Stimulated activated CD4-positive, alpha-beta T cell treated with anti-CD3 and anti-CD28 coated beads, Interleukin-1b, Interleukin-23, amount 100 ng/mL, for 4 hours (primary cell): ENCODE results near the gene LRRC10B.
"Not testable (repeated sequence)": the region's sequence is repeated elsewhere in the genome, so short reads cannot be mapped to it uniquely, and the experiment has no call there.

ENCODE experiments used
- DNase-seq, 2 donors: peaks; one replicate each; pipeline ENCODE4 v3.0.0-alpha.2; 2020; ENCODE audit warnings: low read depth in 2 of 2

Gene LRRC10B

DNA sequence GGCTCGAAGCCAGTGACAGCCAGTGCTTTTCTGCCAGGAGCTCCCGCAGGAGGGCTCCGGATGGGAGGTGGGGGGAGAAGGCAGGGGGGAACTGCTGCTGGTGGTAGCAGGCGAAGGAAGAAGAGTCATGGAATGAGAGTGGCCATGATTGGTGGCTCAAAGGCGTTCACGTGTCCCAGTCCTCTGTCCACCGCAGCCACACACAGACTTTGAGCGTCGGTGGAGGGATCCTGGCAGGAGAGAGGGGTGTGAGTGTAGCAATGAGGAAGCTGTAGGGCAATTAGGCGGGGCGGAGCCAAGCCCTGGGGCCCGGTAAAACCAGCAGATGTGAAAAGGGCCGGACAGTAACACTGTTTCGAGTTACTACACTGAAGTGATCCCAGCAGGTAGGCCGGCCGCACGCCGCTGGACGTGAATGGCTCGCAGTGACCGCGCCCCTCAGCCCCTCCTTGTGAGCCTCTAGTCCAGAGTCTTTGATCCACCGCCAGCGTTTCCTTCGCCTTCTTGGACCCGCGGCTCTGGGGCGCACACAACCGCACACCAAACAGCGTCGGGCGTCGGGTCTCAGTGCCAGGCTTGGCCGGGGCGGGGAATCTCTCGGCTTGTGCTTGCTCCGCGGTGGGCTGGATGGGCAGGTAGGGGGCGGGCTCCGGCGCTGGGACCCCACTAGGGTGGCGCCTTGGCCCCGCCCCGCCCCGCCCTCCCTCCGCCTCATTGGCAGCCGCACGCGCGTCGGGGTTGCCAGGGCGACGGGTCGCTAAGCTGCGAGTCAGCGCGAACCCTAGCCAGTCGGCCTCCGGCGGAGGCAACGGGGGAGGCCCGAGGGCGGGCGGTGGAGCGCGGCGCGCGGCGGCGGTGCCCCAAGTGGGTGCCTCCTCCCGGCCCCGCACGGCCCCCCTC is at the start of gene LRRC10B:
Gene LRRC10B (plus strand): TSS at position 788 of the 900 bp plus-strand sequence. CDS start 250 bp downstream, outside the sequence.
- DNase-seq: peak in 1 of 2 donors; percentile 38

DNA sequence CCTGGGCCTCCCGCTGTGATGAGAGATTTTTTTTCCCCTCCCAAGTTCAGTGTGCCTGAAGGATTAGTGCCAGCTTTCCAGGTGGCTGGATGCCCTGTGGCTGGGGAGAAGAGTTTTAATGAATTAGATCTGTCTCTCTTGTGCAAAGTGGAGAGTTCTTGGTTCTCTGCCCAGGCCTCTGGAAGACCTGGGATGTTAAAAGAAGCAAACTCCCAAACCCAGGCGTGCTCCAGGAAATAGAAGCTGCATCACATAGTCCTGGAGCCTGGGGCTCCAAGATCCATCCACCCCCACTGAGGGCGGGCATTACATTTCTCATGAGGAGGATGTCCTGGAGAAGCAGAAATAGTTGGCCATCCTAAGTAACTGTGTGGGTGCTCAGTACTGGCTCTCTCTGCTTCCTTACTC is 48.1 kb upstream of the LRRC10B start:
- no peak for DNase-seq

DNA sequence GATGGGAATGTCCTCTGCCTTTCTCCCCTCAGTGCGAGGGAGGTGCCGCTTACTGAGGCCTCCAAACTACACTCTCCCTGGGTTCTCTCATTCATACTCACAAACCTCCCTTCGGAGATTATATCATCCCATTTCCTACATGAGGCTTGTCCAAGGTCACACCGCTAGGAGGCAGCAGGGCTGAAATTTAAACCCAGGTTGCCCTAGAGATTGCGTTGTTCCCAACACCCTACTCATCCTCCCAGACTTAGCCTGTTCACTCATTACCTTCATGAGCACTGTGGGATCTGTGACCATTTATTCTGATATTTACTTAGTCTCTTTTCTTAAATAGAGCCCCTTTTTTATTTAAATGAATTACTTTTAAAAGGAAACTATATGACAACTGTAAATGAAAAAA is 47.6 kb upstream of the LRRC10B start:
- no peak for DNase-seq

GRCh38 chr11:61467602-61468001 is 40.9 kb upstream of the LRRC10B start:
- not testable (repeated sequence) for DNase-seq

GRCh38 chr11:61468002-61468401 is 40.5 kb upstream of the LRRC10B start:
- no peak for DNase-seq

DNA sequence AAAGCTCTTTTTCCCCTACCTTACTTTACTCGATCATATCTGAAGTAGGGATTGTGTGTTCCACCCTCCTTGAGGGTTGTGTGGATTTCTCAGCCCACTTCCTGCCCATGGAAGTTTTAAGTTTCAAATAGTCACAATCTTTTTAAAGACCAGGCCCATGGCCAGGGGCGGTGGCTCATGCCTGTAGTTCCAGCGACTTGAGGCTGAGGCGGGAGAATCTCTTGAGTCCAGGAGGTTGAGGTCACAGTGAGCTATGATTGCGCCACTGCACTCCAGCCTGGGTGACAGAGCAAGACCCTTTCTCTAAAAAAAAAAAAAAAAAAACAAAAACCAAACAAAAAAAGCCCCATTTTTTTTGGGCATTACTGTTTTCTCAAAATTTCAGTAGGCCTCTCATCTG is 36.3 kb upstream of the LRRC10B start:
- no peak for DNase-seq

GRCh38 chr11:61472868-61473267 is 35.7 kb upstream of the LRRC10B start:
- DNase-seq: no peak

- no peak for DNase-seq
These were observed 35.1 kb upstream of the LRRC10B start for GRCh38 chr11:61473370-61474012.

GRCh38 chr11:61474013-61474643 is 34.4 kb upstream of the LRRC10B start:
- no peak for DNase-seq

- no peak for DNase-seq
These were observed 33.1 kb upstream of the LRRC10B start for GRCh38 chr11:61475433-61475832.

- no peak for DNase-seq
These were observed 32.2 kb upstream of the LRRC10B start for GRCh38 chr11:61476371-61476770.

DNA sequence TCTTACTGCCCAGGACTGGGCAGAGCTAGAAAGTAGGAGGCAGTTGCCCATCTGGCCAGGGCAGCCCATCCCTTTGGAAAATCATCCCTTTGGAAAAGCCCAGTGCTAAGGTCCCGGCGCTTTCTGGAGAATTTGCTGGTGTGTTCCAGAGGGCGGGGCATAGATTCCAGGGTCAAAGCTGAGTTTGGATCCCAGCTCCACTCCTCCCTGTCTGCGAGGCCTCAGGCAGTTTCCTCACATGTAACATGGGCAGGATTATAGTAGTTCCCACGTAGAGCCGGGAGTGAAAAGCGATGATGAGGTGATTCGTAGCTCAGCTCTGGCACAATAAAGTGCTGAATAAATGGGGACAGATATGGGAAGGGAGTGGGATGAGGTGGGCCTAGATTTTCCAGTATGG is 31.4 kb upstream of the LRRC10B start:
- DNase-seq: no peak

- DNase-seq: peak; percentile 45 to 54
These were observed 30.8 kb upstream of the LRRC10B start for GRCh38 chr11:61477727-61478148.

DNA sequence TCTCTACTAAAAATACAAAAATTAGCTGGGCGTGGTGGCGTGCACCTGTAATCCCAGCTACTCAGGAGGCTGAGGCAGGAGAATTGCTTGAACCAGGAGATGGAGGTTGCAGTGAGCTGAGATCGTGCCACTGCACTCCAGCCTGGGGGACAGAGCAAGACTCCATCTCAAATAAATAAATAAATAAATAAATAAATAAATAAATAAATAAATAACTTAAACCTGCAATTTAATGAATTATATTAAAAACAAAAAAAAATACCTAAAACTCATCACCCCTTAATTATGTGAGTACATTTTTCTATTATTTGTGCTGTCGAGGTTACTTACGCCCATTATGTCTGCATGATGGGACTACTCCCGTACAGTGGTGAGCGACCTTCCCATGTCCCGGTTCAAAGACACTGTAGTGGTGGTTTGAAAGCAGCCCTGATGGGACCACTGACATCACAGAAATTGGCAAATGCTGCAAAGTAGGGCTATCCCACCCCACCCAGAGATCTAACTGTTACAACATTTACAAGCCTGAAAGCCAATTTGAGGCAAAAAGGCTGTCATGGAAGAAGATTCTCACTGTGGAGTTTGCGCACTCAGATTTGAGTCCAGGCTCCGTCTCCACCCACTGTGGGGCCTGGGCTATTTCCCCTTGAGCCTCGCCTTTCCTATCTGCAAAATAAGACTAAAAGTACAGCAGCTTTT is 29.0 kb upstream of the LRRC10B start:
- DNase-seq: not testable (repeated sequence)

- no peak for DNase-seq
These were observed 28.1 kb upstream of the LRRC10B start for GRCh38 chr11:61480261-61480993.

DNA sequence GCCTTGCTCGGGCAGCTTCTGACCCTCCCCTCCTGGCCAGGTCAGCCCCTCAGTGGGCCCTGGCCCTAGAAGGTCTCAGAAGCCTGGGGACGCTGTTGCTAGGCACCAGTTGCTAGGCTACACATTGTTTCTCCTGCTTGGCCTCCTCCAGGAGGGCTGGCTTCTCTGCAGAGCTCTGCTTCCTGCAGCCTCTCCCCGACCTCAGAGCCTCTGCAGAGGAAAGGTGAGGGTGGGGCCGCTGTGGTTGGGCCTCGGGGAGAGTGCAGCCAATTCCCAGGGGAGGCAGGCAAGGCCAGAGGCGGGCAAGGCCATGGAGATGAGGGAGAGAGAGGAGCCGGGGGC is 27.6 kb upstream of the LRRC10B start:
- DNase-seq: no peak

DNA sequence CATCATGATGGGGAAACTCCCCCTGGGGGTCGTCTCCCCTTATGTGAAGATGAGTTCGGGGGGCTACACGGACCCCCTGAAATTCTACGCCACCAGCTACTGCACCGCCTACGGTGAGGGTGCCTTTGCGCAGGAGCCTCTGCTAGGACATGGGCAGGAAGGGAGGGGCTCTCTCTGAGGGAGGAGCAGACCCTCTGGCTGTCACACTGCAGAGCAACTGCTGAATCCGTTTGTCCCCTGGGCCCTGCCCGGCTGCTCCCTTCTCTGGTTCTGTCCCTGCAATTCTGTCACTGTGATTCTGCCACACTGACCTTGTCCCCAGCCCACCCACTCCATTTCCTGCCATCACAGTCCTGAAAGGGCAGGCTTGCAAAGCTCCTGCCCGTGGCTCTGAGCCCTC is 26.7 kb upstream of the LRRC10B start:
- no peak for DNase-seq

- peak; percentile 3 to 15 for DNase-seq
These were observed 26.0 kb upstream of the LRRC10B start for GRCh38 chr11:61482513-61482912.

- DNase-seq: no peak
These were observed 24.0 kb upstream of the LRRC10B start for GRCh38 chr11:61484541-61484940.

DNA sequence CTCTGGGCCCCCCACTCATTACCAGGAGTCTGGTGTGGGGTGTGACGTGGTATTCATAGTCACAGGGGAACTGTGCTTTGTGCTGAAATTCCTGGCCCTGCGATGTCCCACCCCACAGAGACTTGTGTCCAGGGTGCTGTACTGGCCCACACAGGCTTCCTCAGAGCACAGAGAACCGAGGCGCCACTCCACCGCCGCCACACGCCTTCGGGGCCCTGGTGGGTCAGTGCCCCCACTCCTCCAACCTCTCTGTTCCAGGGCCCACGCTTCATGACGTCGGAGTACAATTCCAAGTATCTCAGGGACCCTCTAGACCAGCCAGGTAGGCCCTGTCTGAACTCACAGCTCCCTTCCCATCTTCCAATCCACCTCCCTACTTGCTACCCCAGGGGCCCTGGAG is 23.5 kb upstream of the LRRC10B start:
- no peak for DNase-seq

DNA sequence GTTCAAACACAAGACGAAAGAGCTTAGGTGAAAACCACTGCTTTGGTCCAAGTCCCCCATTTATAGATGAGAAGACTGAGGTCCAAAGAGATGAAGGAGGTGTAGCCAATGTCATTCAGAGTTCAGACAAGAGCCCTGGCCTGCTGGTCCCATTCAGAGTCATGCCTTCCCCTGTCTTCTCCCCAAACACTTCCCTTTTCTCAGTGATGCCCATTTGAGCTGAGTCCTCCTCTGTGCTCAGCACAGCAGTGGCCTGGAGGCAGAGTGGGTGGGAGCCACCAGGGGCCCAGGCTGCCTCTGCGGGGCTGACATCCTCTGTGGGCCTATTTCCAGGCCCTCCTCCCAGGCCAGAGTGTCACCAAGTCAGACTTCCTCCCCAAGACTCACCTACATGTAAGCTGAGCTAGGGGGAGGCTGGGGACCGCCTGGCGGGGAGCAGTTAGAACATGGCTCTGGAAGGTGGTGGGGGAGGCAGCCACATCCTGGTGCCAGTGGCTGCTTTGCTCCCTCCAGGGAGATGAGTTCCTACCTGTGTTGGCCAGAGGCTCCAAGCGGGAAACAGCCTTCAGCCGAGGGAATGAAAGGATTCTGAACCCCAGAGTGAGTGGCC is 22.4 kb upstream of the LRRC10B start:
- no peak for DNase-seq
